GM23338 (cell line): ENCODE results near the gene LRRIQ3.
"Not testable (repeated sequence)": the region's sequence is repeated elsewhere in the genome, so short reads cannot be mapped to it uniquely, and the experiment has no call there.

Experiments used
- CREB1 ChIP-seq: fragments of 250-450 bp; sonication (Bioruptor Pico); IDR thresholded peaks from 2 replicates; pipeline ENCODE4 v1.5.0; 2020; ENCODE audit warnings: low read depth, mild to moderate bottlenecking, moderate library complexity
- EZH2 ChIP-seq: fragments of 200-600 bp; sonication (generic); IDR thresholded peaks from one replicate; pipeline ENCODE4 v1.8.0; 2017; ENCODE audit warnings: antibody characterized with exemption, mild to moderate bottlenecking, low read depth; ENCODE audit not compliant: unreplicated experiment
- POLR2AphosphoS5 ChIP-seq: IDR thresholded peaks from 2 replicates; pipeline ENCODE4 v1.6.1; 2016; ENCODE audit warnings: antibody characterized with exemption, low read depth
- TF ChIP-seq, protein P1 (sequence below): IDR thresholded peaks from one replicate; pipeline ENCODE4 v1.6.1; 2018; ENCODE audit warnings: antibody characterized with exemption; ENCODE audit not compliant: unreplicated experiment
- TF ChIP-seq, protein P2 (sequence below), 2 experiments: fragments of 200-600 bp in 1 of 2; sonication (generic) in 1 of 2; conservative IDR thresholded peaks; 2 replicates each; pipeline versions ENCODE4 v1.5.1 to v1.6.1; 2016 to 2017; ENCODE audit warnings: antibody characterized with exemption in 2 of 2, low read depth in 2 of 2, mild to moderate bottlenecking in 2 of 2, moderate library complexity in 1 of 2

DNA sequence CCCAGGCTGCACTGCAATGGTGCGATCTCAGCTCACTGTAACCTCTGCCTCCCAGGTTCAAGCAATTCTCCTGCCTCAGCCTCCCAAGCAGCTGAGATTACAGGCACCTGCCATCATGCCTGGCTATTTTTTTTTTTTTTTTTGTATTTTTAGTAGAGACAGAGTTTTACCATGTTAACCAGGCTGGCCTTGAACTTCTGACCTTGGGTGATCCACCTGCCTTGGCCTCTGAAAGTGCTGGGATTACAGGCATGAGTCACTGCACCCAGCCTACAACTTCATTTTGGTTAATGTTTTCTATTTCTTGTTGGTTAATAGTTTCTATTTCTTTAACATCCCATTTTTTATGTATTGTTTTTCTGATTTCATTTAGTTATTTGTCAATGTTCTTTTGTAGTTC, 23.6 kb downstream of the LRRIQ3 start:
- TF ChIP-seq, protein P1, sequence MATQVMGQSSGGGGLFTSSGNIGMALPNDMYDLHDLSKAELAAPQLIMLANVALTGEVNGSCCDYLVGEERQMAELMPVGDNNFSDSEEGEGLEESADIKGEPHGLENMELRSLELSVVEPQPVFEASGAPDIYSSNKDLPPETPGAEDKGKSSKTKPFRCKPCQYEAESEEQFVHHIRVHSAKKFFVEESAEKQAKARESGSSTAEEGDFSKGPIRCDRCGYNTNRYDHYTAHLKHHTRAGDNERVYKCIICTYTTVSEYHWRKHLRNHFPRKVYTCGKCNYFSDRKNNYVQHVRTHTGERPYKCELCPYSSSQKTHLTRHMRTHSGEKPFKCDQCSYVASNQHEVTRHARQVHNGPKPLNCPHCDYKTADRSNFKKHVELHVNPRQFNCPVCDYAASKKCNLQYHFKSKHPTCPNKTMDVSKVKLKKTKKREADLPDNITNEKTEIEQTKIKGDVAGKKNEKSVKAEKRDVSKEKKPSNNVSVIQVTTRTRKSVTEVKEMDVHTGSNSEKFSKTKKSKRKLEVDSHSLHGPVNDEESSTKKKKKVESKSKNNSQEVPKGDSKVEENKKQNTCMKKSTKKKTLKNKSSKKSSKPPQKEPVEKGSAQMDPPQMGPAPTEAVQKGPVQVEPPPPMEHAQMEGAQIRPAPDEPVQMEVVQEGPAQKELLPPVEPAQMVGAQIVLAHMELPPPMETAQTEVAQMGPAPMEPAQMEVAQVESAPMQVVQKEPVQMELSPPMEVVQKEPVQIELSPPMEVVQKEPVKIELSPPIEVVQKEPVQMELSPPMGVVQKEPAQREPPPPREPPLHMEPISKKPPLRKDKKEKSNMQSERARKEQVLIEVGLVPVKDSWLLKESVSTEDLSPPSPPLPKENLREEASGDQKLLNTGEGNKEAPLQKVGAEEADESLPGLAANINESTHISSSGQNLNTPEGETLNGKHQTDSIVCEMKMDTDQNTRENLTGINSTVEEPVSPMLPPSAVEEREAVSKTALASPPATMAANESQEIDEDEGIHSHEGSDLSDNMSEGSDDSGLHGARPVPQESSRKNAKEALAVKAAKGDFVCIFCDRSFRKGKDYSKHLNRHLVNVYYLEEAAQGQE: not testable (repeated sequence)
- TF ChIP-seq CREB1, EZH2, POLR2AphosphoS5: not testable (repeated sequence)
- TF ChIP-seq, protein P2, sequence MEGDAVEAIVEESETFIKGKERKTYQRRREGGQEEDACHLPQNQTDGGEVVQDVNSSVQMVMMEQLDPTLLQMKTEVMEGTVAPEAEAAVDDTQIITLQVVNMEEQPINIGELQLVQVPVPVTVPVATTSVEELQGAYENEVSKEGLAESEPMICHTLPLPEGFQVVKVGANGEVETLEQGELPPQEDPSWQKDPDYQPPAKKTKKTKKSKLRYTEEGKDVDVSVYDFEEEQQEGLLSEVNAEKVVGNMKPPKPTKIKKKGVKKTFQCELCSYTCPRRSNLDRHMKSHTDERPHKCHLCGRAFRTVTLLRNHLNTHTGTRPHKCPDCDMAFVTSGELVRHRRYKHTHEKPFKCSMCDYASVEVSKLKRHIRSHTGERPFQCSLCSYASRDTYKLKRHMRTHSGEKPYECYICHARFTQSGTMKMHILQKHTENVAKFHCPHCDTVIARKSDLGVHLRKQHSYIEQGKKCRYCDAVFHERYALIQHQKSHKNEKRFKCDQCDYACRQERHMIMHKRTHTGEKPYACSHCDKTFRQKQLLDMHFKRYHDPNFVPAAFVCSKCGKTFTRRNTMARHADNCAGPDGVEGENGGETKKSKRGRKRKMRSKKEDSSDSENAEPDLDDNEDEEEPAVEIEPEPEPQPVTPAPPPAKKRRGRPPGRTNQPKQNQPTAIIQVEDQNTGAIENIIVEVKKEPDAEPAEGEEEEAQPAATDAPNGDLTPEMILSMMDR (conservative IDR thresholded peaks at IDR 0.05; ENCODE audit: low read depth in 2 of 2): not testable (repeated sequence)
